ENCODE results near the gene SLC25A21. TPM values are rescaled to one million over a fixed set of nuclear protein-coding genes. Genes with fewer than 3 reads are reported as not detected.

The SLC25A21 gene
- total RNA-seq, 1 donor from 2014 or later = 0.89 TPM

DNA sequence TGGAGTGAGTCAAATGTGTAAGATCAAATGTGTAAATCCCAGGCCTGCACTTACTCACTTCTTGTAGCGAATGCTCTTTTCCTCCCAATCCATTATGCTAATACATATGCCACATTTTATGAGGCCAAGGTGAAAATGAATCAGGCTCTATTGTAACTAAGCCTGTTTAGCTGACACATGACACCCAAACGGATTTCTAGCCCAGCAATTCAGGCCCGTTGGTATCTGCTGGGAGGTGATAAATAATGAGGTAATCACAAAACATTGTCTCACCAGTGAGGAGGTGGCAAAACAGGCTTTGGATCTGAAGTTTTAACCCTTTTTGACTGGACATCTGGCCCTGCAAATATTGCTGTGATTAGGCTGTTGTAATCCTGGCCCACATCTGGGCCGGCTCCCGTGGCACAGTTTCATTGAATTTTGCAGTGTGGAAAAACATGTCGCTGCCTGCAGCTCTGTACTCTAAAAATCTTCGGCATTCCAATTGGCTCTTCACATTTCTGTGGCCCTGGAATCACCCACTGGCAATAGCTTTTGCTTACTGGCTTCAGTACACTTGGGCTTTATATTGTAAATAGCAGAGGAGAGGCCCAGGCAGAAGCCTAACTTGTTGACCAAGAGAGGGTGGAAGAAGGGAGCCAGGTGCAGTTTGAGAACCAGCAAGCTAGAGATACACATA is 404.7 kb downstream of the SLC25A21 start:
- peak; percentile 26 for DNase-seq (ENCODE audit: low read depth)

DNA sequence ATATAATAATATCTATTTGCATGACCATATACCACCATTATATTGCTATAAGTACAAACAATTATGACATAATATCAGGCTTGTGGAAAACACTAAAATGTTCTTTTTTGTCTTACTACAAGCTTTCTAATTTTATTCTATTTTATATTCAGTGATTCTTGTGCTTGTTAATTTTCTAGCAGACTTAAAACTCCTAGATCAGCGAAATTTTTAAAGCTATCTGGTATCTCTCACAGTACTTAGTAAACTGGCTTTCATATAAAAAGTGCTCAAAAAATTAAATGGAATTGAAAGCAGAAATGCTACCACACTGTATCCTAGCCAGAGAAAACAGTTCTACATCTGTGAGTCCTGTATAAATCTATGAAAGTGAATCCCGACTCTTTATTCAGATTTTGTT is 405.4 kb downstream of the SLC25A21 start:
- DNase-seq (ENCODE audit: low read depth) = no peak

- DNase-seq (ENCODE audit: low read depth) = no peak
These were observed 414.4 kb downstream of the SLC25A21 start for GRCh38 chr14:36757734-36758601.

DNA sequence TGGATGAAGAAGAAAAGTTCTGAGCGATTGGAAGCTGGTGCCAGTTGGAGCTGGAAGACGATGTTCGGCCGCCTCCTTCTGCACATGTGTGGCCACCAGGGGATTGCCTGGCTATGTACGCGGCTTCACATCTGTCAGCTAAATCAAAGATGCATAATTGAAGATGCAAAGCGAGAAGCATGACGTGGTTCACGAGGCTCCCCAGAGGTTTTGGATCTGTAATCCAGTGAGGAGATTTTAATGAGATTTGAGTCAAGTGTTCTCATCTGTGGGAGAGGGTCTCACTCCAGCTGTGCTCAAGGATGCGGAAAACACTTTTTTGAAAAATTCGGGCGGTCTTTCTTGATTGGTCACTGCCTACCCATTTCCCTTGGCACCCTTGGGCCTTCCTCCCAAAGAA is 416.2 kb downstream of the SLC25A21 start:
- DNase-seq (ENCODE audit: low read depth) = no peak

DNA sequence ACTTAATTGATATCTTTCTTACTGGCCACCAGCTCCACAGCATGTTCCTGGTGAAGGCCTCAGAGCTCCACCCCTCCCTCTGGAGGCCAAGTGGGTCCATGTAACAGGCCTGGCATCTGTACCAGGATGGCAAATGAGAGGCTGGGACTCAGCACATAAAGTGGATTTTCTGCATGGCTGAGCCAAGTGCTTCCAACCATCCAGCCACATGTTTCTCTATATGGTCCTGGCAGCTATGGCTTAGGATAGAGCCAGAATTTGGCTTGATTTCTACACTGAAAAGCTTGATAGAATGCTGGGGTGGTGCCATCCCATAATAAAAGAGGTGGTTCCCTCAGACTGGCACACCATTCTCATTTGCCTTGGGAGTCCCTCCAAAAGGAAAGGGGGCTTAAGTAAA is 416.6 kb downstream of the SLC25A21 start:
- DNase-seq (ENCODE audit: low read depth) = no peak

GRCh38 chr14:36751920-36752319 is 420.5 kb downstream of the SLC25A21 start:
- DNase-seq (ENCODE audit: low read depth) = no peak

DNA sequence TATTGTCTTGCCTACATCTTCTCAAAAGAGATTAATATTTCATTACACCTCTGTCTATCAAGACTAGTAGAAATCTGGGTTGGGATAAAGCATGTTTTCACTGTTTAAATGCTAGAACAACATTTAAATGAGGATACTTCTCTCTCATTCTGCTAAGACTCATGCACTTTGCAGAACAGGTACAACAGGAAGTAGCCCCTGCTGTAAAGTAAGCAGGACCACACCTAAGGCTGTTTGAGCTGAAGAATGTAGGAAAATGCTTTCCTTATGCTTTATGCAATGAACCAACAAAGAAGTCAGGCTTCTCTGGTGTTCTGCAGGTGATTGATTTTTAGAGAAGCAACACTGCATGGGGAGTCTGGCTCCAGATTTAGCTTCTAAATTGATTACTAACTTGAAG is 421.3 kb downstream of the SLC25A21 start:
- DNase-seq (ENCODE audit: low read depth) = peak; percentile 20

- DNase-seq (ENCODE audit: low read depth) = no peak
These were observed 422.2 kb downstream of the SLC25A21 start for GRCh38 chr14:36750244-36750643.

DNA sequence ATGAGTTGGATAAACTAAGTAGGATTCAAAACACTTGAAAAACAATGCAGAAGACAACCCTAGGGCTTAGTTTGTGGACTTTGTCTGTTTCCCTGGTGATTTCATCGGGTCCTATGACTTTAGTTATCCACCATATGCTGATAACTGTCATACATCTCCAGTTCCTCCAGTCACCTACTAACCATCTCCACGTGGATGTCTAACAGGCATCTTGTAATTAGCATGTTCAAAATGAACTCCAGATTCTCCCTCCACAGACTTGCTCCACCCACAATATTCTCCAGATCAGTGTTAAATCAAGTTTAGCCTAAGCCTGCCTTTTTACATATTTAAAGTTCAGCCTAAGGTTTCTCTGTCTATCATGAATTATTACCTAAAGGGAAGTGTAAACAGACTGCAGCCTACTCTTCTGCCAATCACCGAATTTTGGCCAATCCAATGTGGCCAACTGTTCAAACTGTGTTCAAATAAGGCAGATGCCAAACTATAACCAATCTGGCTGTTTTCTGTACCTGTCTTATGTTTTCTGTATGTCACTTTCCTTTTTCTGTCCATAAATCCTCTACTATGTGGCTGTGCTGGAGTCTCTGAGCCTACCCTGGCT is 423.7 kb downstream of the SLC25A21 start:
- DNase-seq (ENCODE audit: low read depth) = no peak

DNA sequence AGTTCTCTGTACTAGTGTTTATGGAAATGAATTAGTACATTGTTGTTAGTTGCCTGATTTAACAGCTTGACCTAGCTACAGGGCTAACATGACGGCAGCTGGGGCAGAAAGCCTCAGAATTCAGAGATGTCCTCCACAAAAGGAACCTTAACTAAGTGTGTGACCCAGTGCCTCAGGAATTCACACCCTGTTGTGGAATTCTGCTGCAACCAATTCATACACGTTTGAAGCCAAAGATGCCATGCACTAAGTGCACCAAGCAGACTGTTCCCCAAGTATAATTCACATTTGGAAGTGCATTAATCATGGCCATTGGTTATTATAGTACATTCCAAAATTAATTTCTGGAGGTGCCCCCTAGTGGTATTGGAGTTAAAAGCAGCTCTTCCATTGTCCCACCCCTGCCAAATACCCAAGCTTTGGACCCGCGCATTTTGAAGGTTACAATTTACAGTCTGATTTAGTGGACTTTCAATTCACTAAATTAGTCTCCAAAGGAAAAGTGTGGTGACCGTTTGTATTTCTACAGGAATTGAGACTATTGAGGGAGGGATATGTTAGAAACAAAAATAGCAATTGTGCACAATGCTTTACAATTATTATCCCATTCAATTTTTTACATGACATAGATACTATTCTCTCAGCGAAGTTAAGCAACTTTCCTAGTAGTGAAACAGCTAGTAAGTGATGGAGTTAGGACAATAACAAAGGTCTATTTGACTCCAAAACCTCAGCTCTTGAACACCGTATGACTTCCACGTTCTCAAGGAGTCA is 424.8 kb downstream of the SLC25A21 start:
- no peak for DNase-seq (ENCODE audit: low read depth)

DNA sequence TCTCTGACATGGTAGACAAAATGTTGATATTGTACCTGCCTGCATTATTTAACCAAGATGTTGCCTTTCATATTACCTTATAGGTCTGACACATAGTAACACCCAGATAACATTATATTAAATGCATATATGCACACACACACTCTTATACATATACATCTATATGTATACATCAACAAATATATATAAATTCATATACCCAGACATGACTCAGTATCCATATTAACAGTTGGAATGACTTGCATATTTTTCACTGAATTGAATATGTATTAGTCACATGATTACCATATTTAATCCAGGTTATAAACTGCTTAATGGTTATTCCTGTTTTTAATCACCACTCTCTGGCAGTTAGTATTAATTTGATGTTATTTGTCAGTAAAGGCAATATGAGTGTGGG is 425.5 kb downstream of the SLC25A21 start:
- no peak for DNase-seq (ENCODE audit: low read depth)

- no peak for DNase-seq (ENCODE audit: low read depth)
These were observed 430.5 kb downstream of the SLC25A21 start for GRCh38 chr14:36741858-36742257.

DNA sequence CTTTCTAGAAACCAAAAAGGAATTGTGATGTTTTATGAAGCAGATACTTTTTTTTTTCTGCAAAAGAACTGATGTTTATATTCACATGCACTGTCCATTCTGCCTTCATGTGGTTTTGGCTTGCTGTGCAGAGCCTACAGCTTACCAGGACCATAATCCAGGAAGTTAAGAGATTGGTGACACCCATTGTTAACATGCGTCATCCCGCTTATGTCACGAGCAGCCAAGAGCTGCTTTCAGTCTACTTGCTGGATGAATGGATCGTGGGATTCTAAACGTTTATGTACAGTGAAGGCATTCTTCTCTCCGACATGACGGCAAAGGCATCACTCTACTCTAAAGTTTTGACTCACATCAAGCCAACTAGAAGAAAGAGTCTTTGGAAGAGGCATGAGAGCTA is 434.1 kb downstream of the SLC25A21 start:
- no peak for DNase-seq (ENCODE audit: low read depth)

- no peak for DNase-seq (ENCODE audit: low read depth)
These were observed 446.3 kb downstream of the SLC25A21 start for GRCh38 chr14:36726128-36726527.

DNA sequence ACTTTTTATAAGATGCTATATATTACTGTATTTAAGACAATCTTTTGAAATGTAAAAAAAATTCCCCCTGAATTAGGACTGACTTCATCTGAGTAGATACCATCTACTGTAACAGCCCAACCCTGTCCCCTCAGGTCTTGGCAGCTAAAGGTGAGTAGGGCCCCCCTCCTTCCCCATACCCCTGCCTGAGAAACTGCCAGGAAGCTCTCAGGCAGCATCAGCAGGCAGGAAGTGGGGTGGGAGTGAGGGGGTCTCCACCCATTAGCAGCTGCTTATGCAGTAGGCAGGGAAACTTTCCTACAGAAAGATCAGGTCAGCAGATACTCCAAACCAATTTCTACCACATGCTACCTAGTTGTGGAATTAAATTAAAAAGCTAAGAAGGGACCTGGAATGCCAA is 448.2 kb downstream of the SLC25A21 start:
- DNase-seq (ENCODE audit: low read depth) = no peak

GRCh38 chr14:36723530-36723929 is 448.9 kb downstream of the SLC25A21 start:
- peak; percentile 18 for DNase-seq (ENCODE audit: low read depth)

- DNase-seq (ENCODE audit: low read depth) = no peak
These were observed 450.5 kb downstream of the SLC25A21 start for GRCh38 chr14:36721877-36722276.

- DNase-seq (ENCODE audit: low read depth) = no peak
These were observed 451.7 kb downstream of the SLC25A21 start for GRCh38 chr14:36720657-36721056.

DNA sequence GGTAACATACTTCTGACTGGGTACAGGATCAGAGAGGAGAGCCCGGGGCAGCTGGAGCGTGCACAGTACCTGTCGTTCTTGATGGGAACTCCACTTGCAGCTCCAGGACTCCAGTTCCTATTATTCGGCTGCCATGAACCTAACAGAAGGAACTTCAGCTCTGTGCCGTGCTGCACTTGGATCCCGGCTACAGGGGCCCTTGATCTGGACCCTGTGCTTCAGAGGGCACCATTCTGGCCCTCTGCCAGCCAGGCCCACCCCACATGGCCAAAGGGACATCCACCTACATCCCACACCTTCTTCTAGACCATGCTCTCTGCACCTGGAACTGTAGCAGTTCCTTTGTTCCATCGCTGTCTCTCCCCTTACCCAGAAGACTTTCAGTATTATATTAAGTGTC is 452.6 kb downstream of the SLC25A21 start:
- no peak for DNase-seq (ENCODE audit: low read depth)

DNA sequence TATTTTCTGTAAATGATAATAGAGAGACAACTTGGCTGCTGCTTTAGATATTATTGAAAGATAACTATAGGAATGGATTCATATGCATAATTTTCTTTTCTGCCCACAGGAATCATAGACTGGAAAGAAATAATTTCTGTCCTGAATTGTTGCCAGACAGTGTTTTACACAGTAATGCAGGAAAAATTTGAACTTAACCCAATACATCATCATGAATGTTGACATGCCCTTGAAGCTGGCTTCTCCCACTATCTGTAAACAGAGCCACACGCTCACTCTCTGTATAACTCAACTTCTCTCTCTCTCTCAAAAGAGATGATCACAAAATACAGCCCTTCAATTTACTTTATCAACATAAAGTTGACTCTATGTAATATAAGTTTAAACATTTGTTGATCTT is 454.2 kb downstream of the SLC25A21 start:
- DNase-seq (ENCODE audit: low read depth) = no peak

DNA sequence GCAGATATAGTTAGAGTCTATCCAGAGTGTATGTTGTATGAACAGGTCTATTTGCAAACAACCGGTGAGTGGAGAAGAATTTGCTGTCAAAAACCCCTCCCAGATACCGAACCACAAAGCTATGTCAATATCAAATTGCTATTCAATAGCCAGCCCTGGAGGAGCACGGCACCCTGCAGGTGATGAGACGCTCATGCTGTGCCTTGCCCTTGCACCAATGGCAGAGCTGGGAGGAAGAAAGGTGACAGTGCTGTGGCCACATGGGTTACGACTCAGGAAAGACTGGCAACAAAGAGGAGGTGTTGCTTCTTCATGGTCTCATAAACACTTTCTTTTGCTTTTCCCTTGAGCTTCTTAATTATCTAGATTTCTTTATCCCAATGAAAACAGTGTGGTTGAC is 455.0 kb downstream of the SLC25A21 start:
- no peak for DNase-seq (ENCODE audit: low read depth)

DNA sequence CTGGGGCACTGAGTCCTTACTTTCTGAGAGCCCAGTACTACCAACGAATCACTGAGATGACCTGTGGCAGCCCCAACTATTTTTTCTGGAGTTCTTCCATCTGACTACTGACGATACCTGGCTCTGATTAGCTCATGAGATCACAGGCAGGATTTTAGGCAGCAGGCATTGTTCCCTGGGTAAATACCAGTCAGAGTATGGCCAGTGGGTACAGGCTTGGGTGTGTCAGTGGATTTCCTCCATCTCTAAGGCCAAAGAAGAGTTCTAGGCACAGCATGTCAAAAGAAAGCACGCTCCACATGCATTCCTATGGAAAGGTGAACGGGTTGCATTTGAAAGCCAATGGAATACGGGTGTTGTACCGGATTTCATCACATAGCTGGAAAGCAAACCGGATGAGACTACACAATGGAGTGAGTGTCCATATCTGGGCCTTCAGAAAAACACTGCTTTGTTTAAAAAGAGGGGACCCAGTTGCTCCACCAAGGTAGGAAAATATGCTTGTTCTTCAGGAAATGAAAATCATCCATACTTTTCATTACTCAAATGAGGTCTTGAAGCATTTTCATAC is 455.7 kb downstream of the SLC25A21 start:
- DNase-seq (ENCODE audit: low read depth) = no peak
